Panc1 (cell line): ENCODE measurements around the gene TUBG1.

Experiments
- POLR2AphosphoS5 ChIP-seq: IDR thresholded peaks from 2 replicates; pipeline ENCODE4 v1.6.1; 2012; ENCODE audit warnings: mild to moderate bottlenecking, low read depth, low read length, moderate library complexity
- SIN3A ChIP-seq: IDR thresholded peaks from 2 replicates; pipeline ENCODE4 v1.6.1; 2012; ENCODE audit warnings: low read depth, mild to moderate bottlenecking, low read length, moderate library complexity, borderline replicate concordance; ENCODE audit not compliant: insufficient read depth
- TCF7L2 ChIP-seq: IDR thresholded peaks from 2 replicates; pipeline ENCODE4 v1.6.1; 2011; ENCODE audit warnings: mild to moderate bottlenecking, low read depth, low read length, inconsistent platforms
- TF ChIP-seq, protein P1 (sequence below): fragments of 450-650 bp; IDR thresholded peaks from 2 replicates; pipeline ENCODE4 v1.5.1; 2017; ENCODE audit warnings: mild to moderate bottlenecking

DNA sequence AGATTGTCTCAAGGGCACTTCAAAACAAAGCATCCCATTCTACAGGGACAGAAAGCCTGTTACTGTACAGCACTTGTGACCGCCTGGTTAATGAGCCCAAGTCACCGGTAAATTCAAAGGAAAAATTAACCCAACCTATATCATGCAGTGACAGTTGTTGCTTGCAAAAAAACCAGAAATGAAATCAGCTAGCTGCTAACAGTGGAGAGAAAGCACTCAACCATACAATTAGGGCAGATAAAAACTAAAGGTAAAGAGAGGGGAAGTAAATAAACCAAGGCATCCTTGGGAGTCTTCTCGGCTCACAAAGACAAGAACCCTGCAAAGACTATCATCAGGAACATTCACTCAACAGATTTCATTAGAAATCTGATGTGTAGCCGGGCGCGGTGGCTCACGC, 6.2 kb upstream of the TUBG1 start:
- TF ChIP-seq, protein P1, sequence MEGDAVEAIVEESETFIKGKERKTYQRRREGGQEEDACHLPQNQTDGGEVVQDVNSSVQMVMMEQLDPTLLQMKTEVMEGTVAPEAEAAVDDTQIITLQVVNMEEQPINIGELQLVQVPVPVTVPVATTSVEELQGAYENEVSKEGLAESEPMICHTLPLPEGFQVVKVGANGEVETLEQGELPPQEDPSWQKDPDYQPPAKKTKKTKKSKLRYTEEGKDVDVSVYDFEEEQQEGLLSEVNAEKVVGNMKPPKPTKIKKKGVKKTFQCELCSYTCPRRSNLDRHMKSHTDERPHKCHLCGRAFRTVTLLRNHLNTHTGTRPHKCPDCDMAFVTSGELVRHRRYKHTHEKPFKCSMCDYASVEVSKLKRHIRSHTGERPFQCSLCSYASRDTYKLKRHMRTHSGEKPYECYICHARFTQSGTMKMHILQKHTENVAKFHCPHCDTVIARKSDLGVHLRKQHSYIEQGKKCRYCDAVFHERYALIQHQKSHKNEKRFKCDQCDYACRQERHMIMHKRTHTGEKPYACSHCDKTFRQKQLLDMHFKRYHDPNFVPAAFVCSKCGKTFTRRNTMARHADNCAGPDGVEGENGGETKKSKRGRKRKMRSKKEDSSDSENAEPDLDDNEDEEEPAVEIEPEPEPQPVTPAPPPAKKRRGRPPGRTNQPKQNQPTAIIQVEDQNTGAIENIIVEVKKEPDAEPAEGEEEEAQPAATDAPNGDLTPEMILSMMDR = no peak
- no peak for TF ChIP-seq POLR2AphosphoS5
- no peak for TF ChIP-seq SIN3A
- TF ChIP-seq TCF7L2 = no peak
